ENCODE measurements around the gene KIR2DL1.
"Not testable (repeated sequence)": the region's sequence is repeated elsewhere in the genome, so short reads cannot be mapped to it uniquely, and the experiment has no call there.

GRCh38 chr19:54782916-54783315, 13.3 kb downstream of the KIR2DL1 start:
- TF ChIP-seq, protein P1, sequence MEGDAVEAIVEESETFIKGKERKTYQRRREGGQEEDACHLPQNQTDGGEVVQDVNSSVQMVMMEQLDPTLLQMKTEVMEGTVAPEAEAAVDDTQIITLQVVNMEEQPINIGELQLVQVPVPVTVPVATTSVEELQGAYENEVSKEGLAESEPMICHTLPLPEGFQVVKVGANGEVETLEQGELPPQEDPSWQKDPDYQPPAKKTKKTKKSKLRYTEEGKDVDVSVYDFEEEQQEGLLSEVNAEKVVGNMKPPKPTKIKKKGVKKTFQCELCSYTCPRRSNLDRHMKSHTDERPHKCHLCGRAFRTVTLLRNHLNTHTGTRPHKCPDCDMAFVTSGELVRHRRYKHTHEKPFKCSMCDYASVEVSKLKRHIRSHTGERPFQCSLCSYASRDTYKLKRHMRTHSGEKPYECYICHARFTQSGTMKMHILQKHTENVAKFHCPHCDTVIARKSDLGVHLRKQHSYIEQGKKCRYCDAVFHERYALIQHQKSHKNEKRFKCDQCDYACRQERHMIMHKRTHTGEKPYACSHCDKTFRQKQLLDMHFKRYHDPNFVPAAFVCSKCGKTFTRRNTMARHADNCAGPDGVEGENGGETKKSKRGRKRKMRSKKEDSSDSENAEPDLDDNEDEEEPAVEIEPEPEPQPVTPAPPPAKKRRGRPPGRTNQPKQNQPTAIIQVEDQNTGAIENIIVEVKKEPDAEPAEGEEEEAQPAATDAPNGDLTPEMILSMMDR (IDR thresholded peaks at IDR 0.05): not testable (repeated sequence)
- not testable (repeated sequence) for TF ChIP-seq IRF1 (CRISPR knock-in tag; IDR thresholded peaks at IDR 0.05); NFE2L1 (CRISPR knock-in tag; IDR thresholded peaks at IDR 0.05); JUN (CRISPR knock-in tag; IDR thresholded peaks at IDR 0.05); CREB1 (CRISPR knock-in tag; IDR thresholded peaks at IDR 0.05); NFYB (CRISPR knock-in tag; conservative IDR thresholded peaks at IDR 0.05; ENCODE audit: low read depth)
- TF ChIP-seq, protein P2, sequence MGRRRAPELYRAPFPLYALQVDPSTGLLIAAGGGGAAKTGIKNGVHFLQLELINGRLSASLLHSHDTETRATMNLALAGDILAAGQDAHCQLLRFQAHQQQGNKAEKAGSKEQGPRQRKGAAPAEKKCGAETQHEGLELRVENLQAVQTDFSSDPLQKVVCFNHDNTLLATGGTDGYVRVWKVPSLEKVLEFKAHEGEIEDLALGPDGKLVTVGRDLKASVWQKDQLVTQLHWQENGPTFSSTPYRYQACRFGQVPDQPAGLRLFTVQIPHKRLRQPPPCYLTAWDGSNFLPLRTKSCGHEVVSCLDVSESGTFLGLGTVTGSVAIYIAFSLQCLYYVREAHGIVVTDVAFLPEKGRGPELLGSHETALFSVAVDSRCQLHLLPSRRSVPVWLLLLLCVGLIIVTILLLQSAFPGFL (CRISPR knock-in tag; IDR thresholded peaks at IDR 0.05; ENCODE audit: borderline replicate concordance): not testable (repeated sequence)
- TF ChIP-seq, protein P3, sequence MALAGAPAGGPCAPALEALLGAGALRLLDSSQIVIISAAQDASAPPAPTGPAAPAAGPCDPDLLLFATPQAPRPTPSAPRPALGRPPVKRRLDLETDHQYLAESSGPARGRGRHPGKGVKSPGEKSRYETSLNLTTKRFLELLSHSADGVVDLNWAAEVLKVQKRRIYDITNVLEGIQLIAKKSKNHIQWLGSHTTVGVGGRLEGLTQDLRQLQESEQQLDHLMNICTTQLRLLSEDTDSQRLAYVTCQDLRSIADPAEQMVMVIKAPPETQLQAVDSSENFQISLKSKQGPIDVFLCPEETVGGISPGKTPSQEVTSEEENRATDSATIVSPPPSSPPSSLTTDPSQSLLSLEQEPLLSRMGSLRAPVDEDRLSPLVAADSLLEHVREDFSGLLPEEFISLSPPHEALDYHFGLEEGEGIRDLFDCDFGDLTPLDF (CRISPR knock-in tag; IDR thresholded peaks at IDR 0.05): not testable (repeated sequence)

All from WTC11 (cell line).